ENCODE results near the gene ZNF385B. TPM values are rescaled to one million over a fixed set of nuclear protein-coding genes. Genes with fewer than 3 reads are reported as not detected.

Gene ZNF385B
- total RNA-seq, 2 experiments from 2014 or later, result 113 to 178 TPM

DNA sequence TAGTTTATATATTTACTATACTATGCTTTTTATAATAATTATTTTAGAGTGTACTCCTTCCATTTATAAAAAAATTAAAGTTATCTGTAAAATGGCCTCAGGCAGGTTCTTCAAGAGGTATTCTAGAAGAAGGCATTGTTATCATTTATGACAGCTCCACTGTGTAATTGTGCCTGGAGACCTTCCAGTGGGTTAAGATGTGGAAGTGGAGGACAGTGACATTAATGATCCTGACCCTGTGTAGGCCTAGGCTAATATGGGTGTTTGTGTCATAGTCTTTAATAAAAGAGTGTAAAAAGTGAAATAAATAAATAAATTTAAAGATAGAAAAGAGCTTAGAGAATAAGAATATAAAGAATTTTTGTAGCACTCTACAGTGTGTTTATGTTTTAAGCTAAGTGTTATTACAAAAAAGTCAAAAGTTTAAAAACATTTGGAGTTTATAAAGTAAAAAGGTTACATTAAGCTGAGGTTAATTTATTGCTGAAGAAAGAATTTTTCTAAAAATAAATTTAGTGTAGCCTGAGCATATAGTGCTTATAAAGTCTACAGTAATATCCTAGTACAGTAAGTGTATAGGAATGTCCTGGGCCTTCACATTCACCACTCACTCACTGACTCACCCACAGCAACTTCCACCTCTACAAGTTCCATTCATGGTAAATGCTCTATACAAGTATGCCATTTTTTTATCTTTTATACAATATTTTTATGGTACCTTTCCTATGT lies 406.8 kb downstream of the ZNF385B start:
- no peaks in the 10 kb centered on the region for H3K4me1 ChIP-seq (ENCODE audit: insufficient read depth, low read length, poor library complexity, severe bottlenecking)
- no peak overlapping the region for H3K27ac ChIP-seq (ENCODE audit: low read depth, low read length, poor library complexity, severe bottlenecking)
- H3K79me2 ChIP-seq (ENCODE audit: insufficient read depth, low read depth, low read length), result no peaks in the 10 kb centered on the region
- CTCF ChIA-PET (ENCODE audit: unreplicated experiment), result no interaction called here
- POLR2A ChIA-PET, result interaction anchor here (0.8 kb wide), 1 partner anchor 34 kb away, joined by 3 read pairs; no protein-coding TSS in a partner anchor
- TF ChIP-seq EZH2phosphoT487 (IDR thresholded peaks at IDR 0.05; ENCODE audit: borderline replicate concordance, low read depth, low read length), result no peak
- TF ChIP-seq, protein P1, sequence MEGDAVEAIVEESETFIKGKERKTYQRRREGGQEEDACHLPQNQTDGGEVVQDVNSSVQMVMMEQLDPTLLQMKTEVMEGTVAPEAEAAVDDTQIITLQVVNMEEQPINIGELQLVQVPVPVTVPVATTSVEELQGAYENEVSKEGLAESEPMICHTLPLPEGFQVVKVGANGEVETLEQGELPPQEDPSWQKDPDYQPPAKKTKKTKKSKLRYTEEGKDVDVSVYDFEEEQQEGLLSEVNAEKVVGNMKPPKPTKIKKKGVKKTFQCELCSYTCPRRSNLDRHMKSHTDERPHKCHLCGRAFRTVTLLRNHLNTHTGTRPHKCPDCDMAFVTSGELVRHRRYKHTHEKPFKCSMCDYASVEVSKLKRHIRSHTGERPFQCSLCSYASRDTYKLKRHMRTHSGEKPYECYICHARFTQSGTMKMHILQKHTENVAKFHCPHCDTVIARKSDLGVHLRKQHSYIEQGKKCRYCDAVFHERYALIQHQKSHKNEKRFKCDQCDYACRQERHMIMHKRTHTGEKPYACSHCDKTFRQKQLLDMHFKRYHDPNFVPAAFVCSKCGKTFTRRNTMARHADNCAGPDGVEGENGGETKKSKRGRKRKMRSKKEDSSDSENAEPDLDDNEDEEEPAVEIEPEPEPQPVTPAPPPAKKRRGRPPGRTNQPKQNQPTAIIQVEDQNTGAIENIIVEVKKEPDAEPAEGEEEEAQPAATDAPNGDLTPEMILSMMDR (conservative IDR thresholded peaks at IDR 0.05; ENCODE audit: low read length), result no peak
- no peak for DNase-seq (ENCODE audit: low spot score)
- no TSS peak for BruUV-seq (replicated peaks)
- no peak overlapping the region for H2AFZ ChIP-seq (ENCODE audit: low read length)
- intact Hi-C loops (cut with micrococcal nuclease; ENCODE audit: unreplicated experiment), result no loop called here
- H3K9me3 ChIP-seq (ENCODE audit: low read length), result peaks cover 22% of the 10 kb centered on the region
- H4K20me1 ChIP-seq (ENCODE audit: insufficient read depth, low read length), result no peaks in the 10 kb centered on the region
- H3K9me2 ChIP-seq (ENCODE audit: insufficient read depth, low read length), result no peaks in the 10 kb centered on the region
- H3K4me3 ChIP-seq (ENCODE audit: low read depth, low read length, poor library complexity, severe bottlenecking), result no peak overlapping the region
- H3K4me2 ChIP-seq (ENCODE audit: low read length), result no peak overlapping the region
- peaks cover 41% of the 10 kb centered on the region for H3K36me3 ChIP-seq (ENCODE audit: insufficient read depth, low read length)

DNA sequence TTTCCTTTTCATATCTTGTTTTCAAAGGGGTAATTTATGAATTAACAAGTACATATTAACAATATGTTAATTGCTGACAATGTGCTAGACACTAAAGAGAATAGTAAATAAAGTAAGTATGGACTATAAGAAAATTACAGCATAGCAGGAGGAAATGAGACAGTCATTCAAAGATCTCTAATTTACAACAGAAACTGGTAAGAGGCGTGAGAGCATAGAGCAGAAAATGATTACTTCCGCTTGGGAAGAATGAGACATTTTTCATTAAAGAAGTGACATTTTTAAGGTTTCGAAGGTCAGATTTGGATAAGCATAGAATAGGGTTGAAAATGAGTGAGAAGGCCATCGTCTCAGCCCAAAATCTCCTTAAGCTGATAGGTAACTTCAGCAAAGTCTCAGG lies 412.4 kb downstream of the ZNF385B start:
- no peaks in the 10 kb centered on the region for H3K79me2 ChIP-seq (ENCODE audit: insufficient read depth, low read depth, low read length)

More for the DNA sequence above, 412.4 kb downstream of the ZNF385B start:
- no peak for TF ChIP-seq EZH2phosphoT487 (IDR thresholded peaks at IDR 0.05; ENCODE audit: borderline replicate concordance, low read depth, low read length)
- TF ChIP-seq, protein P1 (conservative IDR thresholded peaks at IDR 0.05; ENCODE audit: low read length), result no peak
- no peak overlapping the region for H3K4me2 ChIP-seq (ENCODE audit: low read length)
- no TSS peak for BruUV-seq (replicated peaks)
- no peaks in the 10 kb centered on the region for H4K20me1 ChIP-seq (ENCODE audit: insufficient read depth, low read length)
- no peaks in the 10 kb centered on the region for H3K4me1 ChIP-seq (ENCODE audit: insufficient read depth, low read length, poor library complexity, severe bottlenecking)
- H3K36me3 ChIP-seq (ENCODE audit: insufficient read depth, low read length), result peaks cover 41% of the 10 kb centered on the region
- H3K9me2 ChIP-seq (ENCODE audit: insufficient read depth, low read length), result no peaks in the 10 kb centered on the region
- intact Hi-C loops (cut with micrococcal nuclease; ENCODE audit: unreplicated experiment), result no loop called here
- no peak overlapping the region for H3K4me3 ChIP-seq (ENCODE audit: low read depth, low read length, poor library complexity, severe bottlenecking)
- no peak overlapping the region for H2AFZ ChIP-seq (ENCODE audit: low read length)
- DNase-seq (ENCODE audit: low spot score), result no peak
- no peaks in the 10 kb centered on the region for H3K9me3 ChIP-seq (ENCODE audit: low read length)
- ChIA-PET POLR2A (interaction anchor here (0.6 to 0.7 kb wide), 2 partner anchors 12 to 1173 kb away, joined by 3 read pairs; no protein-coding TSS in a partner anchor), CTCF (ENCODE audit: unreplicated experiment) (no interaction called here)
- no peak overlapping the region for H3K27ac ChIP-seq (ENCODE audit: low read depth, low read length, poor library complexity, severe bottlenecking)

Measured in OCI-LY7 (cell line).